Mesenchymal stem cell (in vitro differentiated cells and primary cell): Measurements from ENCODE around the gene AKR1D1.
A peak's percentile ranks its signal among the peaks of the same experiment; 100 is the strongest.

Source experiments
- DNase-seq: peaks from one replicate; pipeline ENCODE4 v3.0.0-alpha.2; 2013
- H2AFZ ChIP-seq: one replicate; pipeline ENCODE4 v1.6.1; 2013; ENCODE audit warnings: low read depth, mild to moderate bottlenecking, control low read depth, inconsistent platforms, low read length, moderate library complexity
- H2AK5ac ChIP-seq: 2 replicates; pipeline ENCODE4 v1.6.1; 2013; ENCODE audit warnings: low read length, moderate library complexity, mild to moderate bottlenecking, inconsistent platforms; ENCODE audit not compliant: severe bottlenecking
- H2BK120ac ChIP-seq: one replicate; pipeline ENCODE4 v1.6.1; 2013; ENCODE audit warnings: low read depth, mild to moderate bottlenecking, inconsistent platforms, low read length, moderate library complexity
- H2BK12ac ChIP-seq, 2 experiments: one replicate each; pipeline ENCODE4 v1.6.1; 2013; ENCODE audit warnings: inconsistent platforms in 2 of 2, low read length in 2 of 2, mild to moderate bottlenecking in 2 of 2, moderate library complexity in 2 of 2, control low read depth in 1 of 2
- H2BK15ac ChIP-seq: one replicate; pipeline ENCODE4 v1.6.1; 2013; ENCODE audit warnings: mild to moderate bottlenecking, low read depth, inconsistent platforms; ENCODE audit not compliant: poor library complexity, severe bottlenecking
- H2BK5ac ChIP-seq: 2 replicates; pipeline ENCODE4 v1.6.1; 2013; ENCODE audit warnings: low read depth, mild to moderate bottlenecking, low read length, control low read depth, inconsistent platforms; ENCODE audit not compliant: poor library complexity, severe bottlenecking
- H3K14ac ChIP-seq, 2 experiments: one replicate each; pipeline ENCODE4 v1.6.1; 2013; ENCODE audit warnings: inconsistent platforms in 2 of 2, low read length in 2 of 2, control low read depth in 1 of 2, mild to moderate bottlenecking in 1 of 2, moderate library complexity in 1 of 2
- H3K18ac ChIP-seq, 2 experiments: one replicate each; pipeline ENCODE4 v1.6.1; 2013; ENCODE audit warnings: inconsistent platforms in 2 of 2, low read length in 2 of 2, control low read depth in 1 of 2, low read depth in 1 of 2, mild to moderate bottlenecking in 1 of 2
- H3K23ac ChIP-seq, 2 experiments: one replicate each; pipeline ENCODE4 v1.6.1; 2013; ENCODE audit warnings: inconsistent platforms in 2 of 2, low read length in 2 of 2, mild to moderate bottlenecking in 2 of 2, moderate library complexity in 2 of 2, control low read depth in 1 of 2
- H3K27ac ChIP-seq: 2 replicates; pipeline ENCODE4 v1.5.1; 2013; ENCODE audit warnings: mild to moderate bottlenecking, moderate library complexity, low read length, control low read depth, inconsistent platforms; ENCODE audit not compliant: poor library complexity, severe bottlenecking
- H3K27me3 ChIP-seq, 2 experiments: 2 replicates each; pipeline versions ENCODE4 v1.6.1 to v1.7.0; 2013; ENCODE audit warnings: low read length in 2 of 2, mild to moderate bottlenecking in 2 of 2, moderate library complexity in 2 of 2, control low read depth in 1 of 2, inconsistent platforms in 1 of 2; ENCODE audit not compliant: control insufficient read depth in 1 of 2, insufficient read depth in 1 of 2
- H3K36me3 ChIP-seq, 2 experiments: 2 replicates each; pipeline versions ENCODE4 v1.6.1 to v1.7.0; 2013; ENCODE audit warnings: low read length in 2 of 2, control low read depth in 1 of 2, inconsistent platforms in 1 of 2, low read depth in 1 of 2, mild to moderate bottlenecking in 1 of 2; ENCODE audit not compliant: insufficient read depth in 2 of 2, control insufficient read depth in 1 of 2
- H3K4ac ChIP-seq, 2 experiments: one replicate each; pipeline ENCODE4 v1.6.1; 2013; ENCODE audit warnings: inconsistent platforms in 2 of 2, low read length in 2 of 2, mild to moderate bottlenecking in 2 of 2, moderate library complexity in 2 of 2, control low read depth in 1 of 2, low read depth in 1 of 2
- H3K4me1 ChIP-seq: 2 replicates; pipeline ENCODE4 v1.6.1; 2013; ENCODE audit warnings: low read depth, low read length, control low read depth; ENCODE audit not compliant: control insufficient read depth, insufficient read depth
- H3K4me2 ChIP-seq: 2 replicates; pipeline ENCODE4 v1.6.1; 2013; ENCODE audit warnings: low read length, mild to moderate bottlenecking, inconsistent platforms; ENCODE audit not compliant: poor library complexity, severe bottlenecking
- H3K4me3 ChIP-seq, 2 experiments: 2 replicates each; pipeline versions ENCODE4 v1.5.1 to v1.7.0; 2013; ENCODE audit warnings: low read length in 2 of 2, mild to moderate bottlenecking in 2 of 2, control low read depth in 1 of 2, low read depth in 1 of 2; ENCODE audit not compliant: insufficient read depth in 1 of 2
- H3K79me1 ChIP-seq: replicated peaks from 2 replicates; pipeline ENCODE4 v1.6.1; 2013; ENCODE audit warnings: mild to moderate bottlenecking, control low read depth, low read length, inconsistent platforms; ENCODE audit not compliant: poor library complexity, severe bottlenecking
- H3K9ac ChIP-seq: 2 replicates; pipeline ENCODE4 v1.7.0; 2013; ENCODE audit warnings: mild to moderate bottlenecking, low read length, moderate library complexity
- H3K9me3 ChIP-seq: 2 replicates; pipeline ENCODE4 v1.7.0; 2013; ENCODE audit warnings: mild to moderate bottlenecking, low read length; ENCODE audit not compliant: control insufficient read depth
- H4K8ac ChIP-seq: one replicate; pipeline ENCODE4 v1.6.1; 2013; ENCODE audit warnings: inconsistent platforms, mild to moderate bottlenecking, low read length, moderate library complexity
- H4K91ac ChIP-seq: one replicate; pipeline ENCODE4 v1.6.1; 2013; ENCODE audit warnings: mild to moderate bottlenecking, low read length, inconsistent platforms
- WGBS: methylation state at CpG from one replicate; pipeline ENCODE4 v1.1.7; 2013; ENCODE audit warnings: mixed read lengths; 5-methylcytosine and 5-hydroxymethylcytosine counted together

Gene AKR1D1

GRCh38 chr7:138161600-138162081, 85.4 kb downstream of the AKR1D1 start:
- Histone ChIP-seq H2BK5ac (no peak overlapping the region), H3K4ac (no peak overlapping the region), H3K4me3 (no peak overlapping the region), H3K4me2 (no peak overlapping the region), H2AFZ (peak overlapping the region; percentile 68), H2AK5ac (no peak overlapping the region), H3K18ac (no peak overlapping the region), H2BK12ac (no peak overlapping the region), H3K23ac (no peak overlapping the region), H4K91ac (no peak overlapping the region), H3K4me1 (no peaks in the 10 kb centered on the region), H3K27ac (no peak overlapping the region), H3K14ac (no peak overlapping the region), H3K79me1 (no peaks in the 10 kb centered on the region), H2BK15ac (no peak overlapping the region), H3K9ac (no peak overlapping the region), H4K8ac (peak overlapping the region; percentile 80), H2BK120ac (no peak overlapping the region), H3K9me3 (peaks cover 22% of the 10 kb centered on the region), H3K27me3 (no peaks in the 10 kb centered on the region), H3K36me3 (no peaks in the 10 kb centered on the region)
- WGBS, result 13% methylated on average over 3 of the region's 4 CpGs
- peak; percentile 91 for DNase-seq

GRCh38 chr7:138162236-138162635, 86.0 kb downstream of the AKR1D1 start:
- Histone ChIP-seq H4K91ac (no peak overlapping the region), H3K14ac (no peak overlapping the region), H3K9ac (no peak overlapping the region), H3K9me3 (peaks cover 22% of the 10 kb centered on the region), H2AK5ac (no peak overlapping the region), H2BK5ac (no peak overlapping the region), H3K4me3 (no peak overlapping the region), H3K27me3 (no peaks in the 10 kb centered on the region), H3K36me3 (no peaks in the 10 kb centered on the region), H2AFZ (no peak overlapping the region), H3K4ac (no peak overlapping the region), H3K27ac (no peak overlapping the region), H3K4me1 (no peaks in the 10 kb centered on the region), H3K4me2 (no peak overlapping the region), H3K23ac (no peak overlapping the region), H2BK120ac (no peak overlapping the region), H3K79me1 (no peaks in the 10 kb centered on the region), H3K18ac (no peak overlapping the region), H2BK12ac (no peak overlapping the region), H4K8ac (no peak overlapping the region), H2BK15ac (no peak overlapping the region)
- no peak for DNase-seq
- no CpG with 5 or more reads among the region's 1 CpG for WGBS

- no peak overlapping the region for H3K4me2 ChIP-seq
- H3K14ac ChIP-seq, result no peak overlapping the region
- H4K8ac ChIP-seq, result no peak overlapping the region
- H3K18ac ChIP-seq, result no peak overlapping the region
- no peak overlapping the region for H3K4me3 ChIP-seq
- no peaks in the 10 kb centered on the region for H3K27me3 ChIP-seq
- no peak overlapping the region for H3K4ac ChIP-seq
- no peak overlapping the region for H4K91ac ChIP-seq
- H3K79me1 ChIP-seq, result no peaks in the 10 kb centered on the region
- WGBS, result 100% methylated on average over 1 of the region's 1 CpG
- H2BK5ac ChIP-seq, result no peak overlapping the region
- no peaks in the 10 kb centered on the region for H3K4me1 ChIP-seq
- DNase-seq, result no peak
- no peak overlapping the region for H2AK5ac ChIP-seq
- H2BK15ac ChIP-seq, result no peak overlapping the region
- no peak overlapping the region for H3K27ac ChIP-seq
- H3K36me3 ChIP-seq, result no peaks in the 10 kb centered on the region
- peaks cover 22% of the 10 kb centered on the region for H3K9me3 ChIP-seq
- H3K23ac ChIP-seq, result no peak overlapping the region
- no peak overlapping the region for H2BK12ac ChIP-seq
- no peak overlapping the region for H2AFZ ChIP-seq
- no peak overlapping the region for H3K9ac ChIP-seq
- H2BK120ac ChIP-seq, result no peak overlapping the region
Measured at GRCh38 chr7:138163800-138164199, 87.5 kb downstream of the AKR1D1 start.

GRCh38 chr7:138164804-138165203, 88.5 kb downstream of the AKR1D1 start:
- no peak overlapping the region for H4K91ac ChIP-seq
- 95% methylated on average over 3 of the region's 3 CpGs for WGBS
- H3K27ac ChIP-seq, result no peak overlapping the region
- H3K27me3 ChIP-seq, result no peaks in the 10 kb centered on the region
- H2BK15ac ChIP-seq, result no peak overlapping the region
- H2AK5ac ChIP-seq, result no peak overlapping the region
- no peak overlapping the region for H3K14ac ChIP-seq
- H3K9ac ChIP-seq, result no peak overlapping the region
- DNase-seq, result no peak
- no peak overlapping the region for H3K4me3 ChIP-seq
- no peaks in the 10 kb centered on the region for H3K4me1 ChIP-seq
- no peak overlapping the region for H3K23ac ChIP-seq
- H3K4me2 ChIP-seq, result no peak overlapping the region
- H3K79me1 ChIP-seq, result no peaks in the 10 kb centered on the region
- H2BK12ac ChIP-seq, result no peak overlapping the region
- no peak overlapping the region for H2AFZ ChIP-seq
- no peak overlapping the region for H4K8ac ChIP-seq
- H3K4ac ChIP-seq, result no peak overlapping the region
- no peaks in the 10 kb centered on the region for H3K36me3 ChIP-seq
- H2BK120ac ChIP-seq, result no peak overlapping the region
- no peak overlapping the region for H3K18ac ChIP-seq
- no peak overlapping the region for H2BK5ac ChIP-seq
- peaks cover 22% of the 10 kb centered on the region for H3K9me3 ChIP-seq
